Ectodermal cell (in vitro differentiated cells): ENCODE measurements around the gene ACTG1.
"Not testable (repeated sequence)": the region's sequence is repeated elsewhere in the genome, so short reads cannot be mapped to it uniquely, and the experiment has no call there.

Source experiments
- H3K27ac ChIP-seq: 2 replicates; pipeline ENCODE4 v1.7.0; 2013; ENCODE audit warnings: mild to moderate bottlenecking, low read depth, low read length; ENCODE audit not compliant: insufficient read depth, poor library complexity, severe bottlenecking
- H3K27me3 ChIP-seq: 2 replicates; pipeline ENCODE4 v1.7.0; 2013; ENCODE audit warnings: mild to moderate bottlenecking, low read length; ENCODE audit not compliant: insufficient read depth, control insufficient read depth, poor library complexity, severe bottlenecking
- H3K36me3 ChIP-seq: one replicate; pipeline ENCODE4 v1.7.0; 2013; ENCODE audit warnings: low read length; ENCODE audit not compliant: control insufficient read depth, insufficient read depth
- H3K4me1 ChIP-seq: one replicate; pipeline ENCODE4 v1.7.0; 2013; ENCODE audit warnings: low read length; ENCODE audit not compliant: control insufficient read depth, insufficient read depth
- H3K4me3 ChIP-seq: 2 replicates; pipeline ENCODE4 v1.7.0; 2013; ENCODE audit warnings: low read depth, low read length, control low read depth; ENCODE audit not compliant: insufficient read depth
- H3K9me3 ChIP-seq: 2 replicates; pipeline ENCODE4 v1.7.0; 2013; ENCODE audit warnings: mild to moderate bottlenecking, low read length, moderate library complexity; ENCODE audit not compliant: control insufficient read depth
- WGBS, 2 experiments: methylation state at CpG; one replicate each; pipeline ENCODE4 v1.1.7; 2013; ENCODE audit warnings: missing lambda C conversion rate in 2 of 2; 5-methylcytosine and 5-hydroxymethylcytosine counted together

Gene ACTG1

GRCh38 chr17:81531998-81532404 lies 19.4 kb upstream of the ACTG1 start:
- H3K27me3 ChIP-seq: peaks cover 21% of the 10 kb centered on the region
- H3K4me3 ChIP-seq, H3K36me3 ChIP-seq, H3K9me3 ChIP-seq, H3K4me1 ChIP-seq, H3K27ac ChIP-seq: not testable (repeated sequence)
- 95 to 96% methylated on average over 3 of the region's 3 CpGs for WGBS, 2 experiments

GRCh38 chr17:81531013-81531412 lies 18.4 kb upstream of the ACTG1 start:
- not testable (repeated sequence) for H3K9me3 ChIP-seq, H3K27ac ChIP-seq, H3K36me3 ChIP-seq, H3K4me1 ChIP-seq, H3K4me3 ChIP-seq
- WGBS, 2 experiments: 79 to 80% methylated on average over 6 of the region's 6 CpGs
- peaks cover 12% of the 10 kb centered on the region for H3K27me3 ChIP-seq

- Histone ChIP-seq H3K36me3 (no peaks in the 10 kb centered on the region), H3K27me3 (peaks cover 3% of the 10 kb centered on the region), H3K4me1 (no peaks in the 10 kb centered on the region), H3K4me3 (no peak overlapping the region), H3K9me3 (no peaks in the 10 kb centered on the region), H3K27ac (no peak overlapping the region)
- WGBS, 2 experiments: 92 to 93% methylated on average over 6 of the region's 6 CpGs
Observed at GRCh38 chr17:81529437-81529803, 16.8 kb upstream of the ACTG1 start.

- Histone ChIP-seq H3K36me3 (no peaks in the 10 kb centered on the region), H3K4me1 (peaks cover 2% of the 10 kb centered on the region), H3K27ac (no peak overlapping the region), H3K4me3 (no peak overlapping the region), H3K27me3 (peaks cover 3% of the 10 kb centered on the region), H3K9me3 (no peaks in the 10 kb centered on the region)
- WGBS, 2 experiments: 92 to 93% methylated on average over 62 of the region's 62 CpGs
Observed at GRCh38 chr17:81528651-81529436, 16.2 kb upstream of the ACTG1 start.

GRCh38 chr17:81528384-81528650 lies 15.7 kb upstream of the ACTG1 start:
- Histone ChIP-seq H3K27ac (no peak overlapping the region), H3K27me3 (peaks cover 5% of the 10 kb centered on the region), H3K9me3 (no peaks in the 10 kb centered on the region), H3K4me1 (peaks cover 6% of the 10 kb centered on the region), H3K36me3 (no peaks in the 10 kb centered on the region), H3K4me3 (no peak overlapping the region)
- 85 to 86% methylated on average over 20 of the region's 20 CpGs for WGBS, 2 experiments

GRCh38 chr17:81527591-81528383 lies 15.2 kb upstream of the ACTG1 start, which contains the start of gene FSCN2:
TSS of gene FSCN2 (plus strand) at chr17:81528377. CDS start at chr17:81528532, 155 bp downstream.
- no peak within 1 kb of the TSS for H3K27ac ChIP-seq
- H3K4me1 ChIP-seq: peaks cover 7% of the 10 kb centered on the region
- no peaks in the 10 kb centered on the region for H3K36me3 ChIP-seq
- H3K27me3 ChIP-seq: peaks cover 10% of the 10 kb centered on the region
- WGBS, 2 experiments: 86 to 87% methylated on average over 42 of the region's 42 CpGs
- no peak within 1 kb of the TSS for H3K4me3 ChIP-seq
- no peaks in the 10 kb centered on the region for H3K9me3 ChIP-seq

- H3K4me1 ChIP-seq: peaks cover 7% of the 10 kb centered on the region
- no peaks in the 10 kb centered on the region for H3K9me3 ChIP-seq
- no peak overlapping the region for H3K27ac ChIP-seq
- peaks cover 15% of the 10 kb centered on the region for H3K27me3 ChIP-seq
- WGBS, 2 experiments: 94 to 95% methylated on average over 21 of the region's 21 CpGs
- no peaks in the 10 kb centered on the region for H3K36me3 ChIP-seq
- no peak overlapping the region for H3K4me3 ChIP-seq
Observed at GRCh38 chr17:81526662-81527571, 14.3 kb upstream of the ACTG1 start.

GRCh38 chr17:81524865-81525159 lies 12.2 kb upstream of the ACTG1 start:
- Histone ChIP-seq H3K4me3 (no peak overlapping the region), H3K27me3 (peaks cover 36% of the 10 kb centered on the region), H3K36me3 (no peaks in the 10 kb centered on the region), H3K27ac (no peak overlapping the region), H3K9me3 (no peaks in the 10 kb centered on the region), H3K4me1 (peaks cover 8% of the 10 kb centered on the region)
- 89 to 90% methylated on average over 8 of the region's 8 CpGs for WGBS, 2 experiments

- no peak overlapping the region for H3K4me3 ChIP-seq
Observed at GRCh38 chr17:81524039-81524864, 11.7 kb upstream of the ACTG1 start.

More at GRCh38 chr17:81524039-81524864, 11.7 kb upstream of the ACTG1 start:
- WGBS, 2 experiments: 90 to 92% methylated on average over 18 of the region's 18 CpGs
- Histone ChIP-seq H3K36me3 (no peaks in the 10 kb centered on the region), H3K9me3 (no peaks in the 10 kb centered on the region), H3K27ac (no peak overlapping the region), H3K27me3 (peaks cover 42% of the 10 kb centered on the region), H3K4me1 (peaks cover 14% of the 10 kb centered on the region)
